Right atrium auricular region (tissue), 2 donors: Measurements from ENCODE around the gene MCEMP1. TPM values are rescaled to one million over a fixed set of nuclear protein-coding genes. Genes with fewer than 3 reads are reported as not detected.

Experiments used
- DNase-seq: peaks from one replicate; pipeline ENCODE4 v3.0.0-alpha.2; 2019; ENCODE audit warnings: low spot score
- H3K27ac ChIP-seq, 2 donors: fragments of 200-600 bp; sonication (generic); 1 replicate in 1 of 2; 2 replicates in 1 of 2; pipeline ENCODE4 v1.5.1; 2016 to 2019
- H3K27me3 ChIP-seq, 2 donors: fragments of 200-600 bp; sonication (generic); one replicate each; pipeline versions ENCODE4 v1.5.1 to v1.6.0; 2017 to 2019
- H3K36me3 ChIP-seq: fragments of 200-600 bp; sonication (generic); one replicate; pipeline ENCODE4 v1.5.1; 2016
- H3K4me1 ChIP-seq, 2 donors: fragments of 200-600 bp; sonication (generic); one replicate each; pipeline versions ENCODE4 v1.5.1 to v1.6.0; 2017 to 2019
- H3K4me3 ChIP-seq, 2 donors: fragments of 200-600 bp; sonication (generic); 1 replicate in 1 of 2; 2 replicates in 1 of 2; pipeline ENCODE4 v1.5.1; 2017 to 2019; ENCODE audit warnings: mild to moderate bottlenecking in 1 of 2, moderate library complexity in 1 of 2
- H3K9me3 ChIP-seq, 2 donors: fragments of 200-600 bp; sonication (generic); one replicate each; pipeline ENCODE4 v1.5.1; 2019
- total RNA-seq, 2 donors: library from RNA; depleted of rRNA; stranded (reverse); fragments of >200 nt; gene quantifications; one replicate each; pipeline ENCODE4 v1.1.0, GENCODE V29; 2016
- TF ChIP-seq, protein P1 (sequence below), 2 donors: fragments of 200-600 bp; sonication (generic); IDR thresholded peaks; one replicate each; pipeline ENCODE4 v1.5.1; 2019; ENCODE audit warnings: antibody characterized with exemption in 2 of 2

Gene MCEMP1
- total RNA-seq, 2 donors from 2014 or later, result 0.70 to 1.5 TPM

GRCh38 chr19:7699417-7700401 lies 22.8 kb downstream of the MCEMP1 start:
- Histone ChIP-seq H3K27ac (no peak overlapping the region), H3K27me3 (no peaks in the 10 kb centered on the region), H3K9me3 (no peaks in the 10 kb centered on the region), H3K4me3 (no peak overlapping the region), H3K4me1 (no peaks in the 10 kb centered on the region), H3K36me3 (no peaks in the 10 kb centered on the region)
- TF ChIP-seq, protein P1, sequence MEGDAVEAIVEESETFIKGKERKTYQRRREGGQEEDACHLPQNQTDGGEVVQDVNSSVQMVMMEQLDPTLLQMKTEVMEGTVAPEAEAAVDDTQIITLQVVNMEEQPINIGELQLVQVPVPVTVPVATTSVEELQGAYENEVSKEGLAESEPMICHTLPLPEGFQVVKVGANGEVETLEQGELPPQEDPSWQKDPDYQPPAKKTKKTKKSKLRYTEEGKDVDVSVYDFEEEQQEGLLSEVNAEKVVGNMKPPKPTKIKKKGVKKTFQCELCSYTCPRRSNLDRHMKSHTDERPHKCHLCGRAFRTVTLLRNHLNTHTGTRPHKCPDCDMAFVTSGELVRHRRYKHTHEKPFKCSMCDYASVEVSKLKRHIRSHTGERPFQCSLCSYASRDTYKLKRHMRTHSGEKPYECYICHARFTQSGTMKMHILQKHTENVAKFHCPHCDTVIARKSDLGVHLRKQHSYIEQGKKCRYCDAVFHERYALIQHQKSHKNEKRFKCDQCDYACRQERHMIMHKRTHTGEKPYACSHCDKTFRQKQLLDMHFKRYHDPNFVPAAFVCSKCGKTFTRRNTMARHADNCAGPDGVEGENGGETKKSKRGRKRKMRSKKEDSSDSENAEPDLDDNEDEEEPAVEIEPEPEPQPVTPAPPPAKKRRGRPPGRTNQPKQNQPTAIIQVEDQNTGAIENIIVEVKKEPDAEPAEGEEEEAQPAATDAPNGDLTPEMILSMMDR (IDR thresholded peaks at IDR 0.05), result no peak
- no peak for DNase-seq

DNA sequence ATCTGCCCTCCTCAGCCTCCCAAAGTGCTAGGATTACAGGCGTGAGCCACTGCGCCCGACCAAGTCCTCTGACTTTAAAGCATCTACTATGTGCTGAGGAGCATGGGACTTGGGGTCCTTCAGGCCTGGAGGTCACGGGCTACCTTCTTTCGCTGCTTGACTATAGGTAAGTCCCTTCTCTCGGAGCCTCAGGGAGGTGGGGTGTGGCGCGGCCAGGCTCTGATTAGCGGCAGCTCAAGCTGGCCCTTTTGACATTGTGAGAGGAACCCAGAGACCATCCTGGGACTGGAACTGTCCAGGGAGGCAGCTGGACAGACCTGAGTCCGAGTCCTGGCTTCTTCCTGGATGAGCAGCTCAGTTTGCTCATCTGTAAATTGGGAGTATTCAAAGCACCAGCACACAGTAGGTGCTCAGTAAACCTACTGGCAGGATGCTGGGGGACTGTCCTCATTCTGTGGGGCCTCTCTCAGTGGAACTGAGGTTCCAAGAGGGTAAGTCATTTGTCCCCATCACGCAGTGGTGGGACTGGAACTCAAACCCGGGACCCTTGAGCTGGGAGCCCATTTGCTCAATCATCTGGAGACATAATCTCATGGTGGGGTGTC lies 24.3 kb downstream of the MCEMP1 start:
- H3K27ac ChIP-seq, result no peak overlapping the region
- no peak overlapping the region for H3K4me3 ChIP-seq
- TF ChIP-seq, protein P1 (IDR thresholded peaks at IDR 0.05), result no peak
- no peaks in the 10 kb centered on the region for H3K27me3 ChIP-seq
- H3K4me1 ChIP-seq, result no peaks in the 10 kb centered on the region
- no peak for DNase-seq
- H3K9me3 ChIP-seq, result no peaks in the 10 kb centered on the region
- H3K36me3 ChIP-seq, result no peaks in the 10 kb centered on the region

DNA sequence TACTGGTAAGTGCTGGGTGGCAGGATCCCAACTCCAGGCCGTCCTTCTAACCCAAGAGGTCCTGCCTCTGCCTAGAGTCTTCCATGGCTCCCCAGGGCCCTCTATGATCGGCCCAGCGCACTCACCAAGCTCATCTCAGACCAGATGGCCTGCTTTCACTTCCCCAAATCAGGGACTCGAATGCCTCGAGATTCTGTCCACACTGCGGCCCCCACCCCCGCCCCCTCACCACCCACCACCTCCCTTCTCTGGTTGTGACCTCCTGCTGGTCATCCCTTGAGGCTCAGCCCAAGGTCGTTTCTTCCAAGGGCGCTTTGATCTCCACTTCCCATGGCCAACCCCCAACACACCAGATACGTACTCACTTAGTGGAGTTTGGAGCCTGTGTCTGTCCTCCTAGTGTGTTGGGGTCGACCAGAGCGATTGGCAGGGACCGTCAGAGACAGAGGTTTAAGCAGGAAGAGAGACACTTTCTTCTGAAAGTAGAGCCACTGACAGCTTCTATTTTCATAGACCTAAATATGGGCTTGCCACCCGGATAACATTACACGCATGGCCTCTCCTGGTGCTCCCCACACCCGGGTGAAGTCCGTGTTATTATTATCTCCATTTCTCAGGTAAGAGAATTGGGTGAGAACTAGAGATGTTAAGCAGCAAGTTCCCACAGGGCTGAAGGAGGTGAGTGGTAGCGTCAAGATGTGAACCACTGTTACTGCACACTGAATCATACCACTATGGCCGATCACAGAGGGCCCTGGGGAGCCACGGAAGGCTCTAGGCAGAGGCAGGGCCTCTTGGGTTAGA lies 25.0 kb downstream of the MCEMP1 start, which contains the start of gene FCER2:
FCER2 (minus strand) TSS at position 478 of the 804 bp plus-strand sequence. CDS start 2,371 bp downstream, outside the sequence.
- Histone ChIP-seq H3K4me3 (no peak within 1 kb of the TSS), H3K27me3 (no peaks in the 10 kb centered on the region)
- TF ChIP-seq, protein P1 (IDR thresholded peaks at IDR 0.05), result no peak

GRCh38 chr19:7703332-7703731 lies 26.4 kb downstream of the MCEMP1 start:
- no peaks in the 10 kb centered on the region for H3K9me3 ChIP-seq
- no peaks in the 10 kb centered on the region for H3K4me1 ChIP-seq
- no peak overlapping the region for H3K4me3 ChIP-seq
- no peak overlapping the region for H3K27ac ChIP-seq
- TF ChIP-seq, protein P1 (IDR thresholded peaks at IDR 0.05), result no peak
- H3K36me3 ChIP-seq, result no peaks in the 10 kb centered on the region
- DNase-seq, result no peak
- H3K27me3 ChIP-seq, result no peaks in the 10 kb centered on the region

More for the DNA sequence above, 25.0 kb downstream of the MCEMP1 start, which contains the start of gene FCER2:
- no peak for DNase-seq
- no peaks in the 10 kb centered on the region for H3K36me3 ChIP-seq
- H3K4me1 ChIP-seq, result no peaks in the 10 kb centered on the region
- H3K9me3 ChIP-seq, result no peaks in the 10 kb centered on the region
- H3K27ac ChIP-seq, result no peak within 1 kb of the TSS

- Histone ChIP-seq H3K27ac (no peak overlapping the region), H3K4me1 (no peaks in the 10 kb centered on the region), H3K4me3 (no peak overlapping the region), H3K9me3 (no peaks in the 10 kb centered on the region), H3K36me3 (no peaks in the 10 kb centered on the region), H3K27me3 (no peaks in the 10 kb centered on the region)
- TF ChIP-seq, protein P1 (IDR thresholded peaks at IDR 0.05), result no peak
- no peak for DNase-seq
Observed at GRCh38 chr19:7704280-7705060, 27.6 kb downstream of the MCEMP1 start.
